H9 (cell line): Measurements from ENCODE around the gene NNT. TPM values are rescaled to one million over a fixed set of nuclear protein-coding genes. Genes with fewer than 3 reads are reported as not detected.

Experiments
- DNase-seq: peaks from one replicate; pipeline ENCODE4 v3.0.0-alpha.2; 2017
- H2AFZ ChIP-seq: one replicate; pipeline ENCODE4 v1.6.1; 2013; ENCODE audit warnings: mild to moderate bottlenecking, low read length, control low read depth, moderate library complexity
- H2AK5ac ChIP-seq: 2 replicates; pipeline ENCODE4 v1.6.1; 2013; ENCODE audit warnings: low read length, control low read depth, mixed read lengths; ENCODE audit not compliant: insufficient read length
- H2BK120ac ChIP-seq: one replicate; pipeline ENCODE4 v1.6.1; 2013; ENCODE audit warnings: low read depth, mild to moderate bottlenecking, low read length, control low read depth, inconsistent platforms; ENCODE audit not compliant: poor library complexity, severe bottlenecking
- H2BK12ac ChIP-seq: 2 replicates; pipeline ENCODE4 v1.6.1; 2013; ENCODE audit warnings: low read length, control low read depth, mixed read lengths, low read depth; ENCODE audit not compliant: insufficient read length
- H2BK15ac ChIP-seq: 2 replicates; pipeline ENCODE4 v1.6.1; 2013; ENCODE audit warnings: low read depth, low read length, control low read depth
- H2BK20ac ChIP-seq: one replicate; pipeline ENCODE4 v1.6.1; 2013; ENCODE audit warnings: low read depth, mild to moderate bottlenecking, low read length, control low read depth, inconsistent platforms; ENCODE audit not compliant: poor library complexity, severe bottlenecking
- H2BK5ac ChIP-seq: 2 replicates; pipeline ENCODE4 v1.6.1; 2013; ENCODE audit warnings: low read length, control low read depth, mixed read lengths; ENCODE audit not compliant: insufficient read length
- H3K14ac ChIP-seq: 2 replicates; pipeline ENCODE4 v1.6.1; 2013; ENCODE audit warnings: low read length, control low read depth; ENCODE audit not compliant: insufficient read depth
- H3K18ac ChIP-seq: 2 replicates; pipeline ENCODE4 v1.6.1; 2013; ENCODE audit warnings: low read depth, mild to moderate bottlenecking, mixed read lengths, low read length, control low read depth; ENCODE audit not compliant: insufficient read length
- H3K23ac ChIP-seq: 2 replicates; pipeline ENCODE4 v1.6.1; 2013; ENCODE audit warnings: low read length, control low read depth, mixed read lengths, low read depth; ENCODE audit not compliant: insufficient read length
- H3K23me2 ChIP-seq: 2 replicates; pipeline ENCODE4 v1.6.1; 2013; ENCODE audit warnings: low read depth, mild to moderate bottlenecking, mixed read lengths, low read length, control low read depth; ENCODE audit not compliant: insufficient read length, poor library complexity, severe bottlenecking
- H3K27ac ChIP-seq: 2 replicates; pipeline ENCODE4 v1.5.1; 2013; ENCODE audit warnings: low read length, control low read depth, mixed read lengths, low read depth; ENCODE audit not compliant: insufficient read length
- H3K27me3 ChIP-seq: 2 replicates; pipeline ENCODE4 v1.6.1; 2013; ENCODE audit warnings: low read length, control low read depth, inconsistent platforms; ENCODE audit not compliant: insufficient read depth
- H3K4ac ChIP-seq: 2 replicates; pipeline ENCODE4 v1.6.1; 2013; ENCODE audit warnings: low read depth, mild to moderate bottlenecking, control low read depth, inconsistent platforms, low read length, moderate library complexity
- H3K4me1 ChIP-seq: 2 replicates; pipeline ENCODE4 v1.6.1; 2013; ENCODE audit warnings: low read length, control low read depth, inconsistent platforms; ENCODE audit not compliant: insufficient read depth
- H3K4me2 ChIP-seq: 2 replicates; pipeline ENCODE4 v1.6.1; 2013; ENCODE audit warnings: low read length, control low read depth, mixed read lengths; ENCODE audit not compliant: insufficient read length, insufficient read depth
- H3K56ac ChIP-seq: 2 replicates; pipeline ENCODE4 v1.6.1; 2013; ENCODE audit warnings: low read depth, mild to moderate bottlenecking, mixed read lengths, low read length, control low read depth; ENCODE audit not compliant: insufficient read length
- H3K79me1 ChIP-seq: 2 replicates; pipeline ENCODE4 v1.6.1; 2013; ENCODE audit warnings: low read depth, mild to moderate bottlenecking, moderate library complexity, low read length, control low read depth, inconsistent platforms; ENCODE audit not compliant: insufficient read depth, poor library complexity, severe bottlenecking
- H3K79me2 ChIP-seq: 2 replicates; pipeline ENCODE4 v1.6.1; 2013; ENCODE audit warnings: low read length, control low read depth, inconsistent platforms; ENCODE audit not compliant: insufficient read depth
- H3K9ac ChIP-seq: 2 replicates; pipeline ENCODE4 v1.6.1; 2013; ENCODE audit warnings: low read length, control low read depth, mixed read lengths; ENCODE audit not compliant: insufficient read length; ENCODE audit errors: extremely low read depth
- H3K9me3 ChIP-seq: one replicate; pipeline ENCODE4 v1.6.1; 2013; ENCODE audit warnings: low read depth, low read length, inconsistent platforms; ENCODE audit not compliant: control insufficient read depth
- H3T11ph ChIP-seq: one replicate; pipeline ENCODE4 v1.6.1; 2013; ENCODE audit warnings: mild to moderate bottlenecking, low read length, control low read depth, inconsistent platforms
- H4K20me1 ChIP-seq: one replicate; pipeline ENCODE4 v1.6.1; 2013; ENCODE audit not compliant: control insufficient read depth, insufficient read length, insufficient read depth
- H4K5ac ChIP-seq: 2 replicates; pipeline ENCODE4 v1.6.1; 2013; ENCODE audit warnings: low read depth, mild to moderate bottlenecking, mixed read lengths, low read length, control low read depth; ENCODE audit not compliant: insufficient read length
- H4K8ac ChIP-seq: replicated peaks from 2 replicates; pipeline ENCODE4 v1.6.1; 2013; ENCODE audit warnings: low read length, control low read depth, mixed read lengths, low read depth; ENCODE audit not compliant: insufficient read length
- H4K91ac ChIP-seq: 2 replicates; pipeline ENCODE4 v1.6.1; 2013; ENCODE audit warnings: low read depth, mild to moderate bottlenecking, moderate library complexity, mixed read lengths, low read length, control low read depth; ENCODE audit not compliant: insufficient read length
- H3K27ac Mint-ChIP-seq, 3 experiments: 2 replicates in 2 of 3; 3 replicates in 1 of 3; pipeline ENCODE4 v1.8.0; 2020 to 2021; ENCODE audit warnings: mixed read lengths in 3 of 3, mild to moderate bottlenecking in 1 of 3, moderate library complexity in 1 of 3
- H3K27me3 Mint-ChIP-seq: 2 replicates; pipeline ENCODE4 v1.8.0; 2021; ENCODE audit warnings: low read depth, mild to moderate bottlenecking, moderate library complexity, mixed read lengths
- H3K36me3 Mint-ChIP-seq, 3 experiments: 2 replicates in 2 of 3; 3 replicates in 1 of 3; pipeline ENCODE4 v1.8.0; 2020 to 2021; ENCODE audit warnings: low read depth in 3 of 3, mixed read lengths in 3 of 3; ENCODE audit not compliant: insufficient read depth in 1 of 3
- H3K4me1 Mint-ChIP-seq, 2 experiments: 2 replicates each; pipeline ENCODE4 v1.8.0; 2020; ENCODE audit warnings: mixed read lengths in 2 of 2
- H3K4me3 Mint-ChIP-seq, 2 experiments: 2 replicates in 1 of 2; 3 replicates in 1 of 2; pipeline ENCODE4 v1.8.0; 2020 to 2021; ENCODE audit warnings: mild to moderate bottlenecking in 2 of 2, mixed read lengths in 2 of 2, moderate library complexity in 1 of 2
- H3K9me3 Mint-ChIP-seq, 2 experiments: 2 replicates in 1 of 2; 3 replicates in 1 of 2; pipeline ENCODE4 v1.8.0; 2020; ENCODE audit warnings: mild to moderate bottlenecking in 2 of 2, mixed read lengths in 2 of 2, moderate library complexity in 1 of 2
- CTCF ChIP-seq: fragments of 200-600 bp; sonication (generic); conservative IDR thresholded peaks from 3 replicates; pipeline ENCODE4 v1.8.0; 2021; ENCODE audit warnings: antibody characterized with exemption, mild to moderate bottlenecking
- WGBS: extraction: QIAGEN DNeasy Blood & Tissue Kit; methylation state at CpG from one replicate; pipeline ENCODE4 v1.1.7; 2013; ENCODE audit warnings: missing lambda C conversion rate, low lambda C conversion rate, mixed read lengths; ENCODE audit not compliant: insufficient read length; ENCODE audit errors: extremely low coverage; 5-methylcytosine and 5-hydroxymethylcytosine counted together
- total RNA-seq: library from RNA; stranded (reverse); gene quantifications from 2 replicates; pipeline ENCODE4 v1.2.1, GENCODE V29; 2021

NNT gene
- total RNA-seq, 1 experiment from 2014 or later: 27.6 TPM

DNA sequence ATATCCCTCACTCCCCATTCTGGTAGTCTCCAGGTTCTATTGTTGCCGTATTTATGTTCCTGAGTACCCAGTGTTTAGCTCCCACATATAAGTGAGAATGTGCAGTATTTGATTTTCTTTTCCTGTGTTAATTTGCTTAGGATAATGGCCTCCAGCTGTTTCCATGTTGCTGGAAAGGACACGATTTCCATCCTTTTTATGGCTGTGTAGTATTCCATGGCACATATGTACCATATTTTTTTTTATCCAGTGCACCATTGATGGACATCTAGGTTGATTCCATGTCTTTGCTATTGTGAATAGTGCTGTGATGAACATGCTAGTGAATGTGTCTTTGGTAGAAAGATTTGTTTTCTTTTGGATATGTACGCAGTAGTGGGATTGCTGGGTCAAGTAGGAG, 98.2 kb downstream of the NNT start:
- Mint-ChIP-seq H3K27ac (no peak overlapping the region), H3K27me3 (no peaks in the 10 kb centered on the region), H3K4me1 (no peaks in the 10 kb centered on the region), H3K9me3 (peaks cover 5 to 8% of the 10 kb centered on the region in 2 experiments; a peak in 4 of 5 replicates), H3K36me3 (peaks cover 0 to 13% (median 6%) of the 10 kb centered on the region in 3 experiments; a peak in 4 of 7 replicates), H3K4me3 (no peak overlapping the region)
- no peaks in the 10 kb centered on the region for H3K4me1 ChIP-seq
- no peak overlapping the region for H3K9ac ChIP-seq
- no peak overlapping the region for H2BK15ac ChIP-seq
- no peak overlapping the region for H3K56ac ChIP-seq
- no peak overlapping the region for H2BK5ac ChIP-seq
- H3K27me3 ChIP-seq: no peaks in the 10 kb centered on the region
- H3K23ac ChIP-seq: no peak overlapping the region
- no peaks in the 10 kb centered on the region for H4K20me1 ChIP-seq
- no peak overlapping the region for H2AFZ ChIP-seq
- no peak overlapping the region for H3K18ac ChIP-seq
- no peak overlapping the region for H2AK5ac ChIP-seq
- H3T11ph ChIP-seq: no peak overlapping the region
- TF ChIP-seq CTCF: no peak
- H3K79me2 ChIP-seq: no peaks in the 10 kb centered on the region
- H4K5ac ChIP-seq: no peak overlapping the region
- no peaks in the 10 kb centered on the region for H3K9me3 ChIP-seq
- WGBS: no CpG with 5 or more reads among the region's 3 CpGs
- H3K4ac ChIP-seq: no peak overlapping the region
- no peak overlapping the region for H3K14ac ChIP-seq
- no peaks in the 10 kb centered on the region for H3K79me1 ChIP-seq
- no peak overlapping the region for H4K8ac ChIP-seq
- H2BK120ac ChIP-seq: no peak overlapping the region
- no peak for DNase-seq
- no peak overlapping the region for H3K27ac ChIP-seq
- no peak overlapping the region for H2BK20ac ChIP-seq
- H4K91ac ChIP-seq: no peak overlapping the region
- H3K23me2 ChIP-seq: no peaks in the 10 kb centered on the region
- H3K4me2 ChIP-seq: no peak overlapping the region
- H2BK12ac ChIP-seq: no peak overlapping the region
